AG04449 (cell line): ENCODE results near the gene PDC.
A peak's percentile ranks its signal among the peaks of the same experiment; 100 is the strongest.

ENCODE experiments used
- CTCF ChIA-PET: fragments of 350-600 bp; formaldehyde crosslinking; extraction: SDS; loops from one replicate; lab custom pipeline; 2021; ENCODE audit warnings: antibody characterized with exemption; lab: Yijun Ruan, JAX
- POLR2A ChIA-PET: fragments of 400-600, 350-600 bp; formaldehyde crosslinking; extraction: SDS; loops from one replicate; lab custom pipeline; 2020; ENCODE audit warnings: antibody characterized with exemption, inconsistent platforms; lab: Yijun Ruan, JAX
- DNase-seq: peaks from one replicate; pipeline ENCODE4 v3.0.0-alpha.2; 2010; ENCODE audit warnings: low read depth, low spot score
- H3K4me3 ChIP-seq: 2 replicates; pipeline ENCODE4 v1.5.1; 2011; ENCODE audit warnings: low read depth, mild to moderate bottlenecking, control low read depth, low read length
- CTCF ChIP-seq: IDR thresholded peaks from one replicate; pipeline ENCODE4 v1.5.1; 2011; ENCODE audit warnings: mild to moderate bottlenecking, moderate library complexity, low read length, control low read depth, inconsistent platforms; ENCODE audit not compliant: insufficient read depth; ENCODE audit errors: missing control alignments

Gene PDC

GRCh38 chr1:186487163-186487562 lies 26.2 kb upstream of the PDC start:
- TF ChIP-seq CTCF, result peak; percentile 7
- ChIA-PET CTCF (interaction anchor here (0.7 to 5.5 kb wide), 5 partner anchors 9 to 319 kb away, joined by 4 to 82 read pairs (median 5); partner anchors contain the start of gene PTGS2), POLR2A (interaction anchor here (1.1 kb wide), 1 partner anchor 193 kb away, joined by 4 read pairs; the partner anchor contains the start of gene PTGS2)
- H3K4me3 ChIP-seq, result no peak overlapping the region
- DNase-seq, result no peak

- DNase-seq, result no peak
- no peak overlapping the region for H3K4me3 ChIP-seq
- ChIA-PET POLR2A (no interaction called here), CTCF (interaction anchor here (2.0 to 5.5 kb wide), 3 partner anchors 9 to 501 kb away, joined by 5 to 82 read pairs (median 19); partner anchors contain the start of gene PTGS2)
- TF ChIP-seq CTCF, result no peak
These were observed 25.1 kb upstream of the PDC start for GRCh38 chr1:186486061-186486460.

- H3K4me3 ChIP-seq, result no peak overlapping the region
- POLR2A ChIA-PET, result no interaction called here
- no peak for TF ChIP-seq CTCF
- CTCF ChIA-PET, result interaction anchor here (0.6 to 5.5 kb wide), 6 partner anchors 9 to 504 kb away, joined by 3 to 82 read pairs (median 6); partner anchors contain the start of gene PTGS2
- no peak for DNase-seq
These were observed 22.6 kb upstream of the PDC start for GRCh38 chr1:186483561-186483960.

GRCh38 chr1:186482661-186483255 lies 21.8 kb upstream of the PDC start:
- no peak overlapping the region for H3K4me3 ChIP-seq
- no peak for DNase-seq
- CTCF ChIA-PET, result interaction anchor here (0.6 to 1.6 kb wide), 23 partner anchors 10 to 514 kb away, joined by 3 to 16 read pairs (median 4); partner anchors contain the start of gene PTGS2
- peak; percentile 87 for TF ChIP-seq CTCF
- POLR2A ChIA-PET, result no interaction called here

GRCh38 chr1:186481303-186481888 lies 20.5 kb upstream of the PDC start:
- ChIA-PET POLR2A (no interaction called here), CTCF (interaction anchor here (1.3 to 2.4 kb wide), 3 partner anchors 123 to 379 kb away, joined by 3 to 13 read pairs (median 12); no protein-coding TSS in a partner anchor)
- no peak for TF ChIP-seq CTCF
- no peak for DNase-seq
- no peak overlapping the region for H3K4me3 ChIP-seq

GRCh38 chr1:186479162-186479561 lies 18.2 kb upstream of the PDC start:
- CTCF ChIA-PET, result interaction anchor here (0.7 to 2.0 kb wide), 7 partner anchors 15 to 507 kb away, joined by 3 to 9 read pairs (median 3); partner anchors contain the start of gene PTGS2
- POLR2A ChIA-PET, result no interaction called here

More at GRCh38 chr1:186479162-186479561, 18.2 kb upstream of the PDC start:
- no peak overlapping the region for H3K4me3 ChIP-seq
- DNase-seq, result no peak
- TF ChIP-seq CTCF, result no peak
